Measurements from ENCODE around the gene ACSF2. TPM values are rescaled to one million over a fixed set of nuclear protein-coding genes. Genes with fewer than 3 reads are reported as not detected.
"Not testable (repeated sequence)": the region's sequence is repeated elsewhere in the genome, so short reads cannot be mapped to it uniquely, and the experiment has no call there.

Gene ACSF2
- polyA plus RNA-seq, 1 donor from 2014 or later, result not detected

GRCh38 chr17:50472286-50472685 lies 46.3 kb downstream of the ACSF2 start:
- Histone ChIP-seq H3K79me2 (replicated peaks; ENCODE audit: insufficient read depth, low read length) (no peaks in the 10 kb centered on the region), H3K9ac (ENCODE audit: low read length) (no peak overlapping the region), H3K36me3 (ENCODE audit: insufficient read depth, low read length) (no peaks in the 10 kb centered on the region), H3K27me3 (ENCODE audit: insufficient read depth, low read depth, low read length) (peaks cover 27% of the 10 kb centered on the region), H3K4me3 (ENCODE audit: low read length) (no peak overlapping the region), H3K4me2 (ENCODE audit: low read length) (no peak overlapping the region), H3F3A (ENCODE audit: insufficient read depth, low read length, poor library complexity, severe bottlenecking) (no peaks in the 10 kb centered on the region), H2AFZ (ENCODE audit: low read depth, low read length) (no peak overlapping the region), H3K9me2 (ENCODE audit: insufficient read depth, low read length) (no peaks in the 10 kb centered on the region), H3K9me3 (ENCODE audit: low read length) (no peaks in the 10 kb centered on the region), H4K20me1 (ENCODE audit: insufficient read depth) (no peaks in the 10 kb centered on the region), H3K27ac (ENCODE audit: low read length) (no peak overlapping the region)
- TF ChIP-seq REST (IDR thresholded peaks at IDR 0.05; ENCODE audit: borderline replicate concordance), result no peak
- no peak for TF ChIP-seq EZH2 (IDR thresholded peaks at IDR 0.05; ENCODE audit: borderline replicate concordance, insufficient read depth, low read length, poor library complexity, severe bottlenecking)
- no peak for TF ChIP-seq TAF1 (IDR thresholded peaks at IDR 0.05; ENCODE audit: low read depth)

- H3F3A ChIP-seq (ENCODE audit: insufficient read depth, low read length, poor library complexity, severe bottlenecking); H3K9ac ChIP-seq (ENCODE audit: low read length): not testable (repeated sequence)
Observed at GRCh38 chr17:50472761-50473161, 46.7 kb downstream of the ACSF2 start.

GRCh38 chr17:50473901-50474300 lies 47.9 kb downstream of the ACSF2 start:
- no peaks in the 10 kb centered on the region for H3F3A ChIP-seq (ENCODE audit: insufficient read depth, low read length, poor library complexity, severe bottlenecking)
- H3K36me3 ChIP-seq (ENCODE audit: insufficient read depth, low read length), result no peaks in the 10 kb centered on the region
- no peaks in the 10 kb centered on the region for H4K20me1 ChIP-seq (ENCODE audit: insufficient read depth)
- H2AFZ ChIP-seq (ENCODE audit: low read depth, low read length), result no peak overlapping the region
- H3K27me3 ChIP-seq (ENCODE audit: insufficient read depth, low read depth, low read length), result peaks cover 11% of the 10 kb centered on the region
- no peak overlapping the region for H3K9ac ChIP-seq (ENCODE audit: low read length)
- H3K27ac ChIP-seq (ENCODE audit: low read length), result no peak overlapping the region
- no peak overlapping the region for H3K4me2 ChIP-seq (ENCODE audit: low read length)
- H3K4me3 ChIP-seq (ENCODE audit: low read length), result no peak overlapping the region
- no peak for TF ChIP-seq RAD21 (conservative IDR thresholded peaks at IDR 0.05)
- TF ChIP-seq EP300 (conservative IDR thresholded peaks at IDR 0.05; ENCODE audit: poor library complexity, severe bottlenecking), result no peak
- no peak for TF ChIP-seq POLR2AphosphoS5 (IDR thresholded peaks at IDR 0.05)
- no peak for TF ChIP-seq EZH2 (IDR thresholded peaks at IDR 0.05; ENCODE audit: borderline replicate concordance, insufficient read depth, low read length, poor library complexity, severe bottlenecking)
- no peak for TF ChIP-seq MXI1 (conservative IDR thresholded peaks at IDR 0.05; ENCODE audit: poor library complexity, severe bottlenecking)
- no peak for TF ChIP-seq CTCF (IDR thresholded peaks at IDR 0.05; ENCODE audit: poor library complexity, severe bottlenecking)
- TF ChIP-seq TAF1 (IDR thresholded peaks at IDR 0.05; ENCODE audit: low read depth), result no peak
- TF ChIP-seq REST (IDR thresholded peaks at IDR 0.05; ENCODE audit: borderline replicate concordance), result no peak
- TF ChIP-seq SMC3 (conservative IDR thresholded peaks at IDR 0.05; ENCODE audit: poor library complexity), result no peak
- no peaks in the 10 kb centered on the region for H3K9me3 ChIP-seq (ENCODE audit: low read length)
- no peaks in the 10 kb centered on the region for H3K79me2 ChIP-seq (replicated peaks; ENCODE audit: insufficient read depth, low read length)
- H3K9me2 ChIP-seq (ENCODE audit: insufficient read depth, low read length), result no peaks in the 10 kb centered on the region

More at GRCh38 chr17:50472761-50473161, 46.7 kb downstream of the ACSF2 start:
- H3K4me2 ChIP-seq (ENCODE audit: low read length); H3K27ac ChIP-seq (ENCODE audit: low read length); H3K9me3 ChIP-seq (ENCODE audit: low read length); H4K20me1 ChIP-seq (ENCODE audit: insufficient read depth); H3K4me3 ChIP-seq (ENCODE audit: low read length); H3K9me2 ChIP-seq (ENCODE audit: insufficient read depth, low read length); H3K36me3 ChIP-seq (ENCODE audit: insufficient read depth, low read length); H3K79me2 ChIP-seq (replicated peaks; ENCODE audit: insufficient read depth, low read length); H2AFZ ChIP-seq (ENCODE audit: low read depth, low read length): not testable (repeated sequence)
- peaks cover 23% of the 10 kb centered on the region for H3K27me3 ChIP-seq (ENCODE audit: insufficient read depth, low read depth, low read length)

Data from neural cell (in vitro differentiated cells).